ENCODE data around the gene CFAP46.

The CFAP46 gene

GRCh38 chr10:132977807-132978206 is 35.4 kb upstream of the CFAP46 start:
- 77 to 81% methylated on average over 16 to 24 of the region's 27 CpGs for WGBS, 2 experiments (ENCODE audit: insufficient coverage in 2 of 2)
- no peaks in the 10 kb centered on the region for H3K36me3 ChIP-seq (ENCODE audit: control insufficient read depth, insufficient read depth, low read length)
- no peaks in the 10 kb centered on the region for H3K4me1 ChIP-seq (ENCODE audit: control insufficient read depth, insufficient read depth, low read length, poor library complexity, severe bottlenecking)
- no peaks in the 10 kb centered on the region for H3K9me3 ChIP-seq (ENCODE audit: control insufficient read depth, low read length)
- no peak overlapping the region for H3K27ac ChIP-seq (ENCODE audit: low read depth, low read length, severe bottlenecking)
- no peak overlapping the region for H3K4me3 ChIP-seq (ENCODE audit: extremely low read depth, insufficient read depth, low read length, poor library complexity, severe bottlenecking)

- H3K36me3 ChIP-seq (ENCODE audit: control insufficient read depth, insufficient read depth, low read length) = no peaks in the 10 kb centered on the region
- 95 to 97% methylated on average over 24 to 25 of the region's 25 CpGs for WGBS, 2 experiments (ENCODE audit: insufficient coverage in 2 of 2)
Observed at GRCh38 chr10:132977076-132977475, 34.7 kb upstream of the CFAP46 start.

GRCh38 chr10:132975831-132976682 is 33.7 kb upstream of the CFAP46 start:
- WGBS, 2 experiments (ENCODE audit: insufficient coverage in 2 of 2) = 85 to 89% methylated on average over 24 to 27 of the region's 30 CpGs
- H3K9me3 ChIP-seq (ENCODE audit: control insufficient read depth, low read length) = no peaks in the 10 kb centered on the region

More at GRCh38 chr10:132977076-132977475, 34.7 kb upstream of the CFAP46 start:
- Histone ChIP-seq H3K9me3 (ENCODE audit: control insufficient read depth, low read length) (no peaks in the 10 kb centered on the region), H3K27ac (ENCODE audit: low read depth, low read length, severe bottlenecking) (no peak overlapping the region), H3K4me1 (ENCODE audit: control insufficient read depth, insufficient read depth, low read length, poor library complexity, severe bottlenecking) (no peaks in the 10 kb centered on the region), H3K4me3 (ENCODE audit: extremely low read depth, insufficient read depth, low read length, poor library complexity, severe bottlenecking) (no peak overlapping the region)

GRCh38 chr10:132974886-132975830 is 32.8 kb upstream of the CFAP46 start:
- Histone ChIP-seq H3K36me3 (ENCODE audit: control insufficient read depth, insufficient read depth, low read length) (no peaks in the 10 kb centered on the region), H3K9me3 (ENCODE audit: control insufficient read depth, low read length) (no peaks in the 10 kb centered on the region), H3K4me1 (ENCODE audit: control insufficient read depth, insufficient read depth, low read length, poor library complexity, severe bottlenecking) (no peaks in the 10 kb centered on the region), H3K27ac (ENCODE audit: low read depth, low read length, severe bottlenecking) (no peak overlapping the region), H3K4me3 (ENCODE audit: extremely low read depth, insufficient read depth, low read length, poor library complexity, severe bottlenecking) (no peak overlapping the region)
- 88 to 91% methylated on average over 28 of the region's 28 CpGs for WGBS, 2 experiments (ENCODE audit: insufficient coverage in 2 of 2)

More at GRCh38 chr10:132975831-132976682, 33.7 kb upstream of the CFAP46 start:
- Histone ChIP-seq H3K27ac (ENCODE audit: low read depth, low read length, severe bottlenecking) (no peak overlapping the region), H3K4me3 (ENCODE audit: extremely low read depth, insufficient read depth, low read length, poor library complexity, severe bottlenecking) (no peak overlapping the region), H3K4me1 (ENCODE audit: control insufficient read depth, insufficient read depth, low read length, poor library complexity, severe bottlenecking) (no peaks in the 10 kb centered on the region), H3K36me3 (ENCODE audit: control insufficient read depth, insufficient read depth, low read length) (no peaks in the 10 kb centered on the region)

- WGBS, 2 experiments (ENCODE audit: insufficient coverage in 2 of 2) = 88 to 94% methylated on average over 20 to 28 of the region's 29 CpGs
- H3K4me3 ChIP-seq (ENCODE audit: extremely low read depth, insufficient read depth, low read length, poor library complexity, severe bottlenecking) = no peak overlapping the region
- H3K36me3 ChIP-seq (ENCODE audit: control insufficient read depth, insufficient read depth, low read length) = no peaks in the 10 kb centered on the region
- no peaks in the 10 kb centered on the region for H3K9me3 ChIP-seq (ENCODE audit: control insufficient read depth, low read length)
- no peak overlapping the region for H3K27ac ChIP-seq (ENCODE audit: low read depth, low read length, severe bottlenecking)
- H3K4me1 ChIP-seq (ENCODE audit: control insufficient read depth, insufficient read depth, low read length, poor library complexity, severe bottlenecking) = no peaks in the 10 kb centered on the region
Observed at GRCh38 chr10:132974249-132974796, 32.0 kb upstream of the CFAP46 start.

- no peak overlapping the region for H3K27ac ChIP-seq (ENCODE audit: low read depth, low read length, severe bottlenecking)
- WGBS, 2 experiments (ENCODE audit: insufficient coverage in 2 of 2) = 81 to 90% methylated on average over 5 to 6 of the region's 8 CpGs
- no peaks in the 10 kb centered on the region for H3K9me3 ChIP-seq (ENCODE audit: control insufficient read depth, low read length)
- no peaks in the 10 kb centered on the region for H3K36me3 ChIP-seq (ENCODE audit: control insufficient read depth, insufficient read depth, low read length)
- no peaks in the 10 kb centered on the region for H3K4me1 ChIP-seq (ENCODE audit: control insufficient read depth, insufficient read depth, low read length, poor library complexity, severe bottlenecking)
- no peak overlapping the region for H3K4me3 ChIP-seq (ENCODE audit: extremely low read depth, insufficient read depth, low read length, poor library complexity, severe bottlenecking)
Observed at GRCh38 chr10:132973903-132974241, 31.5 kb upstream of the CFAP46 start.

GRCh38 chr10:132972986-132973902 is 30.9 kb upstream of the CFAP46 start:
- Histone ChIP-seq H3K9me3 (ENCODE audit: control insufficient read depth, low read length) (no peaks in the 10 kb centered on the region), H3K4me1 (ENCODE audit: control insufficient read depth, insufficient read depth, low read length, poor library complexity, severe bottlenecking) (no peaks in the 10 kb centered on the region), H3K4me3 (ENCODE audit: extremely low read depth, insufficient read depth, low read length, poor library complexity, severe bottlenecking) (no peak overlapping the region), H3K36me3 (ENCODE audit: control insufficient read depth, insufficient read depth, low read length) (no peaks in the 10 kb centered on the region), H3K27ac (ENCODE audit: low read depth, low read length, severe bottlenecking) (no peak overlapping the region)
- WGBS, 2 experiments (ENCODE audit: insufficient coverage in 2 of 2) = 92 to 95% methylated on average over 19 to 27 of the region's 28 CpGs

- H3K9me3 ChIP-seq (ENCODE audit: control insufficient read depth, low read length) = no peaks in the 10 kb centered on the region
- no peaks in the 10 kb centered on the region for H3K36me3 ChIP-seq (ENCODE audit: control insufficient read depth, insufficient read depth, low read length)
- no peaks in the 10 kb centered on the region for H3K4me1 ChIP-seq (ENCODE audit: control insufficient read depth, insufficient read depth, low read length, poor library complexity, severe bottlenecking)
- WGBS, 2 experiments (ENCODE audit: insufficient coverage in 2 of 2) = 76 to 80% methylated on average over 15 to 24 of the region's 26 CpGs
- no peak overlapping the region for H3K4me3 ChIP-seq (ENCODE audit: extremely low read depth, insufficient read depth, low read length, poor library complexity, severe bottlenecking)
- no peak overlapping the region for H3K27ac ChIP-seq (ENCODE audit: low read depth, low read length, severe bottlenecking)
Observed at GRCh38 chr10:132972149-132972985, 30.0 kb upstream of the CFAP46 start.

- no peaks in the 10 kb centered on the region for H3K36me3 ChIP-seq (ENCODE audit: control insufficient read depth, insufficient read depth, low read length)
- H3K4me1 ChIP-seq (ENCODE audit: control insufficient read depth, insufficient read depth, low read length, poor library complexity, severe bottlenecking) = no peaks in the 10 kb centered on the region
- WGBS, 2 experiments (ENCODE audit: insufficient coverage in 2 of 2) = 66 to 74% methylated on average over 11 to 23 of the region's 24 CpGs
- no peak overlapping the region for H3K27ac ChIP-seq (ENCODE audit: low read depth, low read length, severe bottlenecking)
- H3K9me3 ChIP-seq (ENCODE audit: control insufficient read depth, low read length) = no peaks in the 10 kb centered on the region
- H3K4me3 ChIP-seq (ENCODE audit: extremely low read depth, insufficient read depth, low read length, poor library complexity, severe bottlenecking) = no peak overlapping the region
Observed at GRCh38 chr10:132971448-132972148, 29.2 kb upstream of the CFAP46 start.

Measured in mesodermal cell (in vitro differentiated cells).